Cardiac fibroblast (primary cell): ENCODE measurements around the gene PRRT3.

Experiments used
- DNase-seq, 2 donors: peaks; one replicate each; pipeline versions ENCODE4 v3.0.0 to v3.0.0-alpha.2; 2010; ENCODE audit warnings: low read depth in 2 of 2
- H3K4me3 ChIP-seq, 2 donors: replicated peaks in 1 of 2; 1 replicate in 1 of 2; 2 replicates in 1 of 2; pipeline ENCODE4 v1.5.1; 2011; ENCODE audit warnings: low read depth in 2 of 2, low read length in 2 of 2, mild to moderate bottlenecking in 2 of 2, moderate library complexity in 1 of 2
- TF ChIP-seq, protein P1 (sequence below): IDR thresholded peaks from one replicate; pipeline ENCODE4 v1.5.1; 2011; ENCODE audit warnings: low read depth, mild to moderate bottlenecking, low read length, inconsistent platforms

The PRRT3 gene

DNA sequence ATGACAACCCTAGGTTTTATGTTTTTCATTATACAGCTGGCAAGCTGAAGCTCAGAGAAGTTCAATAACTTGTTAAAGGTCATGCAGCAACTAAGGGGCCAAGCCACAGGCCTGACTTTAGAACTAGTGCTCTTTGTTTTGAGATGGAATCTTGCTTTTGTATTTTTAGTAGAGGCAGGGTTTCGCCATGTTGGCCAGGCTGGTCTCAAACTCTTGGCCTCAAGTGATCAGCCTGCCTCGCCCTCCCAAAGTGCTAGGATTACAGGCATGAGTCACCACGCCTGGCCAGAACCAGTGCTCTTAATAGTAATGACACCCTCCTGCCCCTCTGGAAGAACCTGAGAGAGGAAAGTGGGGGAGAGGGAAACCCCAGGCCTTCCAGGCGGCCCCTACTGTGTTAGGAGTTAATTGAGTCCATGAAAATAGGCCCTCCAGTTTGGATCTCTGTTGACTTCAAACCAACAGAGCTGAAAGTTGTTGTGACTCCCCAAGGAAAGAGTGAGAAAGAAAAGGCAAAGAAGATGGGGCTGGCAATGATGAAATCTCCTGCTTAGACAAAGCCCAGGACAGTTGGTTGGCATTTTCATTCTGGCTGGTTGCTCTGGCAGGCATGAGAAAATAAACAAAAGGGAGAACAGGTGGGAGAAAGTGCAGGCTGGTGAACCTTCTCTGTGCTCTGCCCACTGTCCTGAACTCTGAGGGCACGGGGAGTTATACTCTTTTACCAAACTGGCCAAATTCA lies 3.6 kb upstream of the PRRT3 start:
- no peak for DNase-seq
- H3K4me3 ChIP-seq = no peak overlapping the region
- TF ChIP-seq, protein P1, sequence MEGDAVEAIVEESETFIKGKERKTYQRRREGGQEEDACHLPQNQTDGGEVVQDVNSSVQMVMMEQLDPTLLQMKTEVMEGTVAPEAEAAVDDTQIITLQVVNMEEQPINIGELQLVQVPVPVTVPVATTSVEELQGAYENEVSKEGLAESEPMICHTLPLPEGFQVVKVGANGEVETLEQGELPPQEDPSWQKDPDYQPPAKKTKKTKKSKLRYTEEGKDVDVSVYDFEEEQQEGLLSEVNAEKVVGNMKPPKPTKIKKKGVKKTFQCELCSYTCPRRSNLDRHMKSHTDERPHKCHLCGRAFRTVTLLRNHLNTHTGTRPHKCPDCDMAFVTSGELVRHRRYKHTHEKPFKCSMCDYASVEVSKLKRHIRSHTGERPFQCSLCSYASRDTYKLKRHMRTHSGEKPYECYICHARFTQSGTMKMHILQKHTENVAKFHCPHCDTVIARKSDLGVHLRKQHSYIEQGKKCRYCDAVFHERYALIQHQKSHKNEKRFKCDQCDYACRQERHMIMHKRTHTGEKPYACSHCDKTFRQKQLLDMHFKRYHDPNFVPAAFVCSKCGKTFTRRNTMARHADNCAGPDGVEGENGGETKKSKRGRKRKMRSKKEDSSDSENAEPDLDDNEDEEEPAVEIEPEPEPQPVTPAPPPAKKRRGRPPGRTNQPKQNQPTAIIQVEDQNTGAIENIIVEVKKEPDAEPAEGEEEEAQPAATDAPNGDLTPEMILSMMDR = no peak

- TF ChIP-seq, protein P1 = no peak
- no peak overlapping the region for H3K4me3 ChIP-seq
- peak in 1 of 2 donors; percentile 32 for DNase-seq
Observed at GRCh38 chr3:9955067-9955502, 2.9 kb upstream of the PRRT3 start.

GRCh38 chr3:9951598-9951961 lies 628 bp downstream of the PRRT3 start:
- DNase-seq = no peak
- peak overlapping the region; percentile 65 to 71 for H3K4me3 ChIP-seq
- TF ChIP-seq, protein P1 = no peak

GRCh38 chr3:9951126-9951525 lies 1.1 kb downstream of the PRRT3 start:
- DNase-seq = no peak
- TF ChIP-seq, protein P1 = no peak
- no peak overlapping the region for H3K4me3 ChIP-seq

DNA sequence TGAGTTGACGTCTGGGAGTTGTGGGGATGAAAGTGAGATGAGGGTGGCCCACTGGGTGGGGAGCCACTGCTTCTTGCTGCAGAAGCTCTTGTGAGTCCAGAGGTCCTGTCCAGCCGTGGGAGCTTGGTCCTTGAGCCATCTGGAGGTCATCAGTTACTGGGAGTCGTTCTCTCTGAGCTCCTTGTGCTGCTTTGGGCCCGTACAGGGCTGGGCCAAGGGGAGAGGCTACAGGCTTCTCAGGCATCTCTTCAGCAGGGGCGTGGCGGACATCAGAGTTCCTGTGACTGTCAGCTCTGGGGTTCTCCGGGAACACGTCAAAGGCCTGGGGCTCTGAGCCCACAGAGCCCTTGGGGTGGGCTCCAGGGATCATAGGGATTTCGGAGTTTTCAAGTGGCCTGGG lies 2.6 kb downstream of the PRRT3 start:
- H3K4me3 ChIP-seq = no peak overlapping the region
- DNase-seq = no peak
- TF ChIP-seq, protein P1 = no peak

DNA sequence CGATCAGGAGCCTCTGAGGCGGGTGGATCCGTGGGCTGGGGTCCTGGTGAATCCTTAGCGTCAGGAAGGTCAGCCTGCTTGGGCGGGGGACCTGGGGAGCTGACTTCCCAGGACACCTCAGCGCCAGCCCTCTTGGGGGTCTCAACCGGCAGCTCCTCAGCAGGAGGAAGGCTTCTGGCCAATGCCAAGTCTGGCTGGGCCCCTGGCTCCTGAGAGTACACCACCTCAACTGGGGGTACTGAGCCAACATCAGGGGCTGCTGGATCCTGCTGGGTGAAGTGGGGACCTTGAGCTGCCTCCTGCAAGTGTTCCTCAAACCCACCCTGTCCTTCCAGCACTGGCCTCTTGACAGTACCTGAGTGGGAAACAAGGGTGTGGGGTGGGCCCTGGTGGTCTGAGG lies 3.1 kb downstream of the PRRT3 start:
- no peak for DNase-seq
- no peak overlapping the region for H3K4me3 ChIP-seq
- TF ChIP-seq, protein P1 = no peak

DNA sequence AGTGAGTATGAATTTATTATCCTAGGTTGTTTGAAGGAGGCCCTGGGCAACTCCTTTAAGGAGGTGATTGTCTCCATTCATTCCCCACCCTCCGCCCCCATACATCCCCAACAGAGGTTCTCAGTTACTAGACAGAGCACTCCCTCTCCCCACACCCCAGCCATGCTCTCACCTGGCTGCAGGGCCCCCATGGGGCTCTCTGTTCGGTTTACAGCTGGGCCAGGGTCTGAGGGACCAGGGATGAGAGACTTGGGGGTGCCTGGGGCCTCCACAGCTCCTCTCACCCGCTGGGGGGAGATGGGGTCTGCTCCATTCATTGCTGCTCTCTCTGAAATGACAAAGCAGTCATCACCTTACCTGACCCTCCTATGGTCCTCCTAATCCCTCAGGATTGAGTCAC lies 3.6 kb downstream of the PRRT3 start:
- DNase-seq = no peak
- no peak overlapping the region for H3K4me3 ChIP-seq
- TF ChIP-seq, protein P1 = no peak
